GM12891 (cell line): Measurements from ENCODE around the gene ZNF606.

Source experiments
- POLR2A ChIP-seq: IDR thresholded peaks from 2 replicates; pipeline ENCODE4 v1.6.1; 2011; ENCODE audit warnings: low read depth, low read length, control low read depth
- POLR2AphosphoS5 ChIP-seq: IDR thresholded peaks from 2 replicates; pipeline ENCODE4 v1.6.1; 2011; ENCODE audit warnings: low read depth, low read length, control low read depth
- POU2F2 ChIP-seq: IDR thresholded peaks from 2 replicates; pipeline ENCODE4 v1.6.1; 2011; ENCODE audit warnings: low read depth, mild to moderate bottlenecking, control low read depth, low read length, moderate library complexity
- TAF1 ChIP-seq: IDR thresholded peaks from 2 replicates; pipeline ENCODE4 v1.6.1; 2011; ENCODE audit warnings: low read depth, low read length, control low read depth

DNA sequence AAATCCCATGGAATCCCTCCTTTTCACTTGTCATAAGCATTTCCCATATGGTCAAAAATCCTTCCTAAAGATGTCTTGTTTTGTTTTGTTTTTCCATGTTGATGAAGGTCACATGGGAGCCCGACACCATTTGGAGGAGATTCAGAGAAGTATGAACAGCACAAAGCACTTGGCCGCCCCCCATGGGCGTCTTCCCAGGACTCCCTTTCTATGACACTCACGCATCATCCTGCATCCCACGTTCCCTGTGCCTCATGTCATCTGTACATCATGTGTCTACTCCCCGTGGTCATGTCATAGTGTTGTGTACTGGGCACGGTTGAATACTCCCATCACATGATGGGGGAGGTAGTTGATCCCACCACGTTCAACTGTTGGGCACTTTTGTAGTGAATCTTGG is 33.2 kb upstream of the ZNF606 start:
- TF ChIP-seq POLR2A (no peak), POLR2AphosphoS5 (no peak), TAF1 (no peak), POU2F2 (no peak)
